GM19397 (cell line): ENCODE data around the gene BRD1.
"Not testable (repeated sequence)": the region's sequence is repeated elsewhere in the genome, so short reads cannot be mapped to it uniquely, and the experiment has no call there.

Experiments
- ATAC-seq: cut with Tn5 transposase; IDR thresholded peaks from one replicate; pipeline ENCODE4 v1.9.1; 2021; ENCODE audit warnings: mild to moderate bottlenecking, moderate library complexity; ENCODE audit not compliant: unreplicated experiment

BRD1 gene

GRCh38 chr22:49827271-49827852 lies 311 bp downstream of the BRD1 start:
- ATAC-seq, result no peak

DNA sequence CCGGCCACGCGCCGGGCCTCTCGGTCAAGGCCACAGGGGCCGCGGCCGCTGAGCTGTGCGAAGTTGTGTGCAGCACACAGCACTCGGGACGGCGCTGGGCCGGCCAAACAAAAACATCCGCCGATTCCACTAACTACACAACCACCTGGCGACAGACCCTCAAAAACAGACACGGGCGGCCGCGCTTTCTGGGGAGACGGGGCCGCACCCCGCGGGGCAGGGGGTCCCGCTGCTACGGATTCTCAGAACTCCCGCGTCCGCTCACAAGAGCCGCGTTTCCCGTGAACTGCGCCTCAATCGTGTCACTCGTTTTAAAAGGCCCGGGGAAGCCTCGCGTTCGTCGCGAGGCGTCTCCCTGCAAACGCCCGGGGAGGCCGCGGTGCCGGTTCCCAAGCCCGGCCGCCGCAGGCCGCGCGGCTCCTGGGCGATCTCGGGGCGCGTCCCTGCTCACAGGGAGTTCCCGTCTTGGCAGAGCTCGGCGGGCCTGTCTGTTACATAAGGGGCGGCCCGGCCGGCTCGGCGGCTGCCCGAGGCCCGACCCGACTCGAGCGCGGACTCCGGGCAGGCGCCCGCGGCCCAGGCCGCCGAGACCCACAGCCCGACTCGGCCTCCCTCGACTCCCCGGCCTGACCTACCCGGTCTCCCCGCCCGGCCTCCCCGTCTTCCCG lies 936 bp downstream of the BRD1 start:
- no peak for ATAC-seq

DNA sequence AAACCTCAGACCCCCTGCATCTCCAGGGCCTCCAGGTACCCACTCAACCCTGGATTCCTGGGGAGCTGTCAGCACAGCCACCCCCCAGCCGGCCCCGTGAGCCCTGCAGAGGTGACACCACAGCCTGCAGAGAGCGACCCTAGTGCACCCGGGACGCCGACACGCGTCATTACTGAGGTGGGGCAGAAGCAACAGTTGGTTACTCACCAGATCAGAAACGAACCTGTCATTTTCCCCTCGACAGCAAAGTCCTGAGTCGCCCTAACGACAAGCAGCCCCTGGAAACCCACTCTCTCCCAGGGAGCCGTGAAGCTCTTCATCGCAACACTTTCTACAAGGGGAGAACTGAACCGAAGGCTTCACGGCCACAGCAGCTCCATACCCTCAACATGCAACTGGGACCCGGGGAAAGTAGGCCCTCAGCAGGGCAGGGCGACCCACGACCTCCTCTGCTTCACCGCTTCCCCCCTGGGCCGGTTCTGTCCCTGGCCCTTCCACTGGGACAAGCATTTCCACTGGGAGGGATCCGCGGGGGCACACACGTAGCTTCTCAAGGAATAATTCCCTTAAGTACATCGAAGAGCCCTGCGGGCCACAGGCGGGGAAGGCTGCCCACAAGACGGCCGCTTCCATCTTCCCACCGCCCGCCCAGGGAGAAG lies 1.6 kb downstream of the BRD1 start:
- ATAC-seq, result no peak

DNA sequence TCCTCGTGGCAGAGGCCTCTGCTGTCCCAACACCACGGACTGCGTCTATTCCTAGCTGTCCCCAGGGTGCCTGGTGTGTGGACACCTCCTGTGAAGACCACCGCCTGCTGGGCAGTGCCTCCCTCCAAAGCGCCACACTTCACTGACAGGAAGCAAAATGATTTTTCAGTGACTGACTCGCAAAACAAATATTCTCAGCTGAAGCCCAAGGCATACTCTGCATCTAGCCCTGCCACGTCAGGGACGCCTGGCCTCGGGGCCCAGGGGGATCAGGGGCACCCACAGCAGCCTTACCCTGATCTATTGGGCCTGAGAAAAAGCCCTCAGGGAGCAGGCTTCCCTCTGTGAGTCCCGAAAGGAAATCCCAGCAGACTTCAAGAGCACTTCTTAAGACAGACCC lies 2.2 kb downstream of the BRD1 start:
- ATAC-seq, result no peak

- ATAC-seq, result no peak
Measured at GRCh38 chr22:49824936-49825335, 2.7 kb downstream of the BRD1 start.

DNA sequence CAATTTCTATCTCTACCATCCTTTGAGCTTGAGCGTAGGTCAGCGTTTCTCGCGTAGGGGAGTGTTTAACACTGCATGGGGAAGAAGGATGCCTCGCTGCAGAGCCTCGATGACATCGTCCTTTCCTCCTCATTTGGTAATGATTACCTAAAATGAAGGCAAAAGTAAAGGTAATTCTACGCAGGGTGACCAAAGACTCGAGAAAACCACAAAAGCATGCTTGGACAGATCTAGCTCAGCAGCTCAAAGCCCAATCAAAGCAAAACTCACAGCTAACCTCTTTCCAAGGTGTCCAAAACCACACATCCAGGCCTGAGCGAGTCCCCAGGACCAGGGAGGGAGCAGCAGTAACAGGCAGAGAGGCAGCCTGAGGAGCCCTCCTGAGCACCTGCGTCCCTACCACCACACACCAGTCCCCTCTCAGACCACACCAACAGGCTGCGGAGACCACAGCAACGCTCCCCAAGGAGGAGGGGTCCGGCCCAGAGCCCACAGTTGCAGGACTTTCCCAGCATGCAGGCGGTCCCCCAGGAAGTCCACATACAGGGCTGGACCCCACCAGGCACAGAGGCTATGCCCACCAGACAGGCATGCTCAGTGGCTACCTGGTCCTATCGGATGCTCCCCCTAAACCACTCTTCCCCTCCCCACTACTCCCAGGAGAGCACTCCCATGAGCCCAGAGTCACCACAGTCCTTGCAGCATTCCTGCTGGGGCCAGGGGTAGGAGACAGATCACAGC lies 3.3 kb downstream of the BRD1 start:
- ATAC-seq, result no peak

DNA sequence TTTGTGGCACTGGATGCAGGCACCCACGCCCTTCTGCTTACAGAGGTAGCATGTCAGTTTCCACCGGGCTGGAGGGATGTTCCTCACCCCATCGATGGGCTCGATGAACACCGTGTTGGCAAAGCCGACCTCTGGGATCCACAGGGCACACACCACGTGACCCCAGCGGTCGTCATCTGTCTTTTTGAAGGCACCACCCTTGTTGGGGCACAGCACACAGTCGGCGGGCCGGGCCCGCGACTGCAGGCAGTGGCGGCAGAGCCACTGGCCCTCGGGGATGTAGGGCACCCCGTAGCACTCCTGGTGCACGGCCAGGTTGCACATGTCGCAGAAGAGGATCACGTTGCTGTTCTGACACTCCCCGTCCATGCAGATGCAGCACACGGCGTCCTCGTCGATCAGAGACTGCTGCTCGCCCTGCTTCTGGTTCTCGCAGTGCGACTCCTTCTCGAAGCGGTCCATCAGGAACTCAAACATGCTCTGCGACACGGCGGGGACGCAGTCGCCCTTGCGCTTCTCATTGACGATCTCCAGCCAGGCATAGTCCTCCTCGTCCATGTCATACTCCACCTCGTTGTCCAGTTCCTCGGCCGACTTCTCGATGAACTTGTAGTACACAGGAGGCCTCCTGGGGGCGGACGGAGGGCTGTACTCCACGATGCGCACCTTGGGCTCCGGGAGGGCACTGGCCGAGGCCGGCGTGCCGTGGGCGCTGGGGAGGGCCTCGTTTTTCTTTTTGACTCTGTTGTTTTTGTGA lies 4.2 kb downstream of the BRD1 start:
- no peak for ATAC-seq

DNA sequence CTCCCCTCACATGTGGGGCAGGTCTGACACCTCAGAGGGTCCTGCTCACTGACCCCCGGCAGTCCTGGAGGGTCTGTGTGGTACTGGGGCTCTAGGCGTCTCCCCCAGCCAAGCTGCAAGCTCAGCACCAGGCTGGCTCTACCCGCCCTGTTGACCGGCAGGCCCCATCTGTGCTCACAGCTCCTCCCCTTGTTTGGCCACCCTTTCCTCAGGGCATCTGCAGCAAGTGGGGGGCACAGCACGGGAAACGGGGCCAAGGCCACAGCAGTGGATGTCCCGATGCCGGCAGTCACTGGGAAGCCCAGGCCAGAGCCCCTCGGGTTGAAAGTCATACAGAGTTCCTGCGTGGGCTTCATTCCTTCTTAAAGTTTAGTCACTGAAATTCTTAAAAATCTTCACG lies 5.9 kb downstream of the BRD1 start:
- not testable (repeated sequence) for ATAC-seq

DNA sequence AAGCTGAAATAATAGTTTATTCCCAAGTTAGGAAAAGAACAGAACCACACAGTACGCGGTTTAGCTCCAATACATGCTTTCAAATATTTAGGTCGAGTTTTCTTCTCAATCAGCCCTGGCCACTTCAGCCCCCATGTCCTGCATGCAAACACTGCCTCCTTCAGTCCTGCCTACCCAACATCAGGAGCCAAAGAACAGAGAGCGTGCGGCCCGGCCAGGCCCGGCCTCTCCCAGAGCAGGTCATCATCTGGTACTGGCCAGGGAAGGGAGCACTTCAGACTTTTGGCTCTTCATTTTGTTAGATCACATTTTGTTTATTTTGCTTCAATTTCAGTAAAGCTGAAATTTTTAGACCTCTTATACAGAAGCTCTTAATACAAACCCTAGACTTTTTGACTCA lies 6.7 kb downstream of the BRD1 start:
- ATAC-seq, result no peak

DNA sequence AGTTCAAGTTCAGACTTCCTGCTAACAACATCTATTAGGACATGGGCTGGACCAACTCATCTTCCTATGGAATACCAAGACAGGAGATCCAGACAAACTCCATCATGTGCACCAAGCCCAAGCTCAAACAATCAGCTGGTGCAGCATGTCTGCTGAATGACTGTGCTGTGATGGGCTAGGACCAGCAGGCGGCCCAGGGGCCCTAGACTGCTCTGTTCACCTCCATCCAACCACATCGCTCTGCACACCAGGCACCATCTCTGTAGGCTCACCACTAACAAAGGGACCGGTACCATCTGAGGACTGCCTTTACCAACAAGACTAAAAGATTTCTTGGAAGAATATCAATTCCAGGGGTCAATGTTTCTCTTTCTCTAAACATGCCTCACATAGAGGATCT lies 10.3 kb downstream of the BRD1 start:
- ATAC-seq, result no peak

- ATAC-seq, result no peak
Measured at GRCh38 chr22:49815641-49816091, 12.0 kb downstream of the BRD1 start.

- ATAC-seq, result no peak
Measured at GRCh38 chr22:49814856-49815255, 12.8 kb downstream of the BRD1 start.

- ATAC-seq, result no peak
Measured at GRCh38 chr22:49814164-49814686, 13.4 kb downstream of the BRD1 start.

DNA sequence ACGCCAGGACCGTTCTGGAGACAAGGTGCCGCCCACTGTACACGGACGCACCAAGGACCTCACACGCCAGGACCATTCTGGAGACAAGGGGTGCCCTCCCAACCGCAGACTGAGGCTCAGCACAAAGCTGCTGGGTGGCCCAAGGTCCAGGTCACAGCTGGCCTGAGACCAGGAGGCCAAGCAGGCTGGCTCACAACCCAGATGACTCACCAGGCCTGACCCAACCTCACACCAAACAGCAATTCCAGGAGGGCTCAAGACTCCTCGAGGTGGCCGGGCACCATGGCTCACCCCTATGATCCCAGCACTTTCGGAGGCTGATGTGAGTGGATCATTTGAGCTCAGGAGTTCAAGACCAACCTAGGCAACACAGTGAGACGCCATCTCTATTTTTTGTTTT lies 14.8 kb downstream of the BRD1 start:
- ATAC-seq, result no peak

DNA sequence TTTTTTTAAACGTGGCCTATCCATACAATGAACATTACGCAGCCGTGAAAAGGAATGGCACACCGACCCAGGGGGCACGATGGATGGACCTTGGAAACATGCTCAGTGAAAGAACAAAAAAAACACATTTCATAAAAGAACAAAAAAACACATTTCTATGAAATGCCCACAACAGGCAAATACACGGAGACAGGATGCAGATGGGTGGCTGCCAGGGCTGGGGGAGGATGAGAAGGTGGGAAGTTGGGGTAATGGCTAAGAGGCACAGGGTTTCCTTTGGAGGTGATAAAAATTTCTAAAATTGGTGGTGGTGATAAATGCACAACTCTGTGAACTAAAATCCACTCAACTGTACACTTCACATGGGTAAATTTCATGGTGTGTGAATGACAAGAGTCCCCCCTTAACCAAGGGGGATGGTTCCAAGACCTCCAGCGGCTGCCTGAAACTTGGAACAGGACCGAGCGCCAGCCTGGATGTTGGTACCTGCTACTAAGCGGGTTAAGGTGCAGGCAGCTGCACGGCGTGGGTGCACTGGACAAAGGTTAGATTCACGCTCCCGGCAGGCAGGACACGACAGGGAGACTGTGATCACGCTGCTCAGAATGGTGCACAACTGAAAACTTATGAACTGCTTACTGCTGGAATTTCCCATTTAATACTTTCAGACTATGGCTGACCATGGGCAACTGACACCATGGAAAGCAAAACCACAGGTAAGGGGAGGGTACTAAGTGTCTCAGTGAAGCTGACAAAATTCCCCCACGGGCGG lies 16.5 kb downstream of the BRD1 start:
- ATAC-seq, result no peak

DNA sequence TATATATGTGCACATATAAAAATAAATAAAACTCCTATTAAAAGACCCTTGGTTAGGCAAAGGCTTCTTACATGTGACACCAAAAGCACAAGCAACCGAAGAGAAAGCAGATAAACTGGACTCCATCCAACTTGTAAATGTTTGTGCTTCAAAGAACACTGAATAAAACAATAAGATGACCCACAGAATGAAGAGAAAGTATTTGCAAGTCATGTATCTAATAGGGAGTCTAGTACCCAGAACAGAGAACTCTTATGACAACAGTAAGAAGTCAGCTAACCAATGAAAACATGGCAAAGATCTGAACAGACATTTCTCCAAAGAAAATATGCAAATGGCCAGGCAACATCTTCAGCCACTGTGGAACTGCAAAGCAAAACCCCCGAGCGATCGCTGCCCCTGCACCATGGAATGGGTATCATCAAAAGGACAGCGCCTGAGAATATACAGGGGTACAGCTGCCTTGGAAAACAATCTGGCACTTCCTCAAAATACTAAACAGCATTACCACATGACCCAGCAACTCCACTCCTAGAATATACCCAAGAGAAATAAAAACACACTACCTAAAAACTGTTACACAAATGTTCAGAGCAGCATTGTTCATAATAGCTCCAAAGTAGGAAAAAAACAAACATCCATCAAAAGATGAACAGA lies 17.2 kb downstream of the BRD1 start:
- ATAC-seq, result no peak

DNA sequence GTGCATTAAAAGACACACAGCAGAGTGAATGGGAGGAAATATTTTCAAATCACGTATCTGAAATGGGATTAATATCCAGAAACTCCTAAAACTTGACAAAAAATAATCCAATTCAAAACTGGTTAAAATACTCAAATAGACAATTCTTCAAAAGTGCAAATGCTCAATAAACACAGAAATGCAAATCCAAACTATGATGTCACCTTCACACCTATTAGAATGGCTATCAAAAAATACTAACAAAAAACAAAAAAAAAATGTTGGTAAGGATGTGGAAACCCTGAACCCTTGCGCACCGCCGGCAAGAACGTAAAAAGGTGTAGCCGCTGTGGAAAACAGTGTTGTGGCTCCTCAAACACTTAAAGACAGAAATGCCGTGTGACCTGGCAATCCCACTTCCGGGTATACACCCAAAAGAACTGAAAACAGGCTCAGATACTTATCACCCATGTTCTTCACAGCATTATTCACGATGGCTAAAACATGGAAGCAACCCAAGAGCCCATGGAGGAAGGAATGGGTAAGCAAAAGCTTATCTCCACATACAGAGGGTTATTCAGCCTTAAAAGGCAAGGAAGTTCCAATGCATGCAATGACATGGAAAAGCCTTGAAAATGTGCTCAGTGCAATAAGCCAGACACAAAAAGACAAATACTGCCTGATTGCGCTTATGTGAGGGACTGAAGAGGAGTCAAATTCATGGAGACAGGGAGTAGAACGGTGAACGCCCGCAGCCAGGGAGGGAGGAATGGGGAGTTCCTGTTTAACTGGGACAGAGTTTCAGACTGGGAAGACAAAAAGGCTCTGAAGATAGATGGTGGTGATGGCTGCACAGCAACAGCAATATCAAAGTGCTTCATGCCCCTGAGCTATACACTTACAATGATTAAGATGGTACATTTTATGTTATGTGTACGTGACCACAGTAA lies 19.6 kb downstream of the BRD1 start:
- no peak for ATAC-seq

- ATAC-seq, result no peak
Measured at GRCh38 chr22:49807129-49807528, 20.5 kb downstream of the BRD1 start.
